Epithelial cell of esophagus (primary cell): ENCODE data around the gene CHST11.

Source experiments
- DNase-seq: peaks from one replicate; pipeline ENCODE4 v3.0.0; 2010; ENCODE audit warnings: low read depth
- H3K4me3 ChIP-seq: 2 replicates; pipeline ENCODE4 v1.5.1; 2011; ENCODE audit warnings: mild to moderate bottlenecking, low read length, control low read depth
- CTCF ChIP-seq: IDR thresholded peaks from 2 replicates; pipeline ENCODE4 v1.5.1; 2011; ENCODE audit warnings: low read depth, mild to moderate bottlenecking, low read length, control low read depth, inconsistent platforms; ENCODE audit not compliant: insufficient read depth; ENCODE audit errors: missing control alignments

CHST11 gene

GRCh38 chr12:104682790-104683279 is 226.1 kb downstream of the CHST11 start:
- no peak for TF ChIP-seq CTCF
- DNase-seq, result no peak
- H3K4me3 ChIP-seq, result no peak overlapping the region

GRCh38 chr12:104683831-104684503 is 227.2 kb downstream of the CHST11 start:
- no peak overlapping the region for H3K4me3 ChIP-seq
- no peak for TF ChIP-seq CTCF
- DNase-seq, result no peak

GRCh38 chr12:104684884-104685283 is 228.1 kb downstream of the CHST11 start:
- no peak overlapping the region for H3K4me3 ChIP-seq
- no peak for DNase-seq
- TF ChIP-seq CTCF, result no peak

- no peak overlapping the region for H3K4me3 ChIP-seq
- DNase-seq, result no peak
- no peak for TF ChIP-seq CTCF
Measured at GRCh38 chr12:104685366-104685765, 228.6 kb downstream of the CHST11 start.

GRCh38 chr12:104686196-104686595 is 229.4 kb downstream of the CHST11 start:
- peak; percentile 40 for DNase-seq
- TF ChIP-seq CTCF, result no peak
- no peak overlapping the region for H3K4me3 ChIP-seq

GRCh38 chr12:104687823-104688573 is 231.2 kb downstream of the CHST11 start:
- DNase-seq, result no peak
- TF ChIP-seq CTCF, result no peak
- no peak overlapping the region for H3K4me3 ChIP-seq
